ENCODE measurements around the gene ITSN1. TPM values are rescaled to one million over a fixed set of nuclear protein-coding genes. Genes with fewer than 3 reads are reported as not detected.

The ITSN1 gene
- total and polyA plus RNA-seq, 4 donors = 11.2 to 46.0 (median 19.8) TPM

GRCh38 chr21:33682992-33683627, 40.8 kb downstream of the ITSN1 start:
- TF ChIP-seq, protein P1, sequence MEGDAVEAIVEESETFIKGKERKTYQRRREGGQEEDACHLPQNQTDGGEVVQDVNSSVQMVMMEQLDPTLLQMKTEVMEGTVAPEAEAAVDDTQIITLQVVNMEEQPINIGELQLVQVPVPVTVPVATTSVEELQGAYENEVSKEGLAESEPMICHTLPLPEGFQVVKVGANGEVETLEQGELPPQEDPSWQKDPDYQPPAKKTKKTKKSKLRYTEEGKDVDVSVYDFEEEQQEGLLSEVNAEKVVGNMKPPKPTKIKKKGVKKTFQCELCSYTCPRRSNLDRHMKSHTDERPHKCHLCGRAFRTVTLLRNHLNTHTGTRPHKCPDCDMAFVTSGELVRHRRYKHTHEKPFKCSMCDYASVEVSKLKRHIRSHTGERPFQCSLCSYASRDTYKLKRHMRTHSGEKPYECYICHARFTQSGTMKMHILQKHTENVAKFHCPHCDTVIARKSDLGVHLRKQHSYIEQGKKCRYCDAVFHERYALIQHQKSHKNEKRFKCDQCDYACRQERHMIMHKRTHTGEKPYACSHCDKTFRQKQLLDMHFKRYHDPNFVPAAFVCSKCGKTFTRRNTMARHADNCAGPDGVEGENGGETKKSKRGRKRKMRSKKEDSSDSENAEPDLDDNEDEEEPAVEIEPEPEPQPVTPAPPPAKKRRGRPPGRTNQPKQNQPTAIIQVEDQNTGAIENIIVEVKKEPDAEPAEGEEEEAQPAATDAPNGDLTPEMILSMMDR (IDR thresholded peaks at IDR 0.05; ENCODE audit: control extremely low read depth, extremely low read depth) = no peak
- Histone ChIP-seq H3K9ac (ENCODE audit: insufficient read depth in 1 of 2, low read length in 2 of 2) (no peak overlapping the region), H3K4me1 (ENCODE audit: control insufficient read depth in 5 of 5, insufficient read depth in 5 of 5, low read length in 5 of 5) (peaks cover 0 to 29% (median 14%) of the 10 kb centered on the region in 5 donors), H3K36me3 (ENCODE audit: control insufficient read depth in 4 of 4, insufficient read depth in 4 of 4, low read length in 4 of 4) (peaks cover 0 to 3% (median 0%) of the 10 kb centered on the region in 4 donors), H3K27ac (ENCODE audit: low read depth in 1 of 2, low read length in 1 of 2) (peak overlapping the region in 1 of 2 donors; percentile 6), H3K9me3 (ENCODE audit: control insufficient read depth in 4 of 4, insufficient read depth in 3 of 4, low read length in 3 of 4) (no peaks in the 10 kb centered on the region), H3K4me3 (no peak overlapping the region), H3K27me3 (ENCODE audit: control insufficient read depth in 3 of 3, insufficient read depth in 3 of 3, low read length in 2 of 3) (no peaks in the 10 kb centered on the region)
- WGBS, 2 donors = 86 to 96% methylated on average over 4 of the region's 4 CpGs
- DNase-seq = no peak
- ATAC-seq (ENCODE audit: insufficient read depth, low FRiP score) = no peak

DNA sequence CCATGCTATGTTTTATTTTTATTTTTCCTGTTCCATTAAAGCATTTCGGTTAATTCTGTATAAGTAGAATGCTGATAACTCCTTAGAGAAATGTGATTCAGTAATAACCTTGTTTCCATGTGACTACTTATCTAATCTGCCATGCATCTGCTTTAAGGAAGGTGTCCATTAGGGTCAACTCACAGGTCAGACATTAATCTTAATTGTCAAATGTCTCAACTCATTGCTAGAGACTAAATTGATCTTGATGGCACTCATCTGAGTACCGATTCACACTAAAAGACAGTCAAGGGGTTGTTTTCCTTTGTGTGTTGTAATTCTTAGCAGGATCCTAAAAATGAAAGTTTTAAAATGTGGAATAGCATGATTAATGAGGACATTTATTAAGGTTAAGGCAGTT, 41.8 kb downstream of the ITSN1 start:
- WGBS, 2 donors = 83 to 85% methylated on average over 2 of the region's 2 CpGs
- TF ChIP-seq, protein P1 (IDR thresholded peaks at IDR 0.05; ENCODE audit: control extremely low read depth, extremely low read depth) = no peak

DNA sequence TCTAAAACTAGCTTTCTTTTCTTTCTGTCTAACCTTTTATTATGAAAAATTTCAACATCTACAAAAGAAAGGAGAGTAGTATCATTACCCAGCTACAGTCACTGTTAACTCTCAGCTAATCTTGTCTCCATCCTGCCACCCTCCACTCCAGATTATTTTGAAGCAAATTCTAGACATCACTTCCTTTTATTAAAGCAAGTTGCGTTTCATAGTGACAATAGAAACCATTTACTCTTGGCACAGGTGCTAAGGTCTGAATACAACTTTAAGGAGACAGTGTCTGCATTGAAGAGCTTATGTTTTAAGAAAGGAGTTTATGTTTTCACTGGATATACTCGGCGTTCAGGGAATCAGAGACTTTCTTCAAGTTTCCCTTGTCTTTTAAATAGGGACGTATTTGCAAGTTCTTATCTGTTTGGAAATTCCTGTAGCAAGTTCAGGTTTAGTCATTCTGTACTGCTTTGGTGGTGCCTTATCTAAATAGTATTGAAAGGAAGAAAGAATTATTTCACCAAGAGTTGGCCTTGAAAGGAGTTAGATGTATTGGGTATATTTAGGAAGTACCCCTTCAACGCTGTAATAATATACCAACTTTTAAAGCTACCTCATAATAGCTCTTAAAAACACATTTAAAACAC, 42.7 kb downstream of the ITSN1 start:
- Histone ChIP-seq H3K27ac (ENCODE audit: low read depth in 1 of 2, low read length in 1 of 2) (peak overlapping the region in 1 of 2 donors; percentile 29), H3K9me3 (ENCODE audit: control insufficient read depth in 4 of 4, insufficient read depth in 3 of 4, low read length in 3 of 4) (no peaks in the 10 kb centered on the region), H3K4me1 (ENCODE audit: control insufficient read depth in 5 of 5, insufficient read depth in 5 of 5, low read length in 5 of 5) (peaks cover 2 to 32% (median 16%) of the 10 kb centered on the region in 5 donors), H3K4me3 (no peak overlapping the region), H3K36me3 (ENCODE audit: control insufficient read depth in 4 of 4, insufficient read depth in 4 of 4, low read length in 4 of 4) (no peaks in the 10 kb centered on the region), H3K9ac (ENCODE audit: insufficient read depth in 1 of 2, low read length in 2 of 2) (peak overlapping the region in 1 of 2 donors; percentile 41), H3K27me3 (ENCODE audit: control insufficient read depth in 3 of 3, insufficient read depth in 3 of 3, low read length in 2 of 3) (no peaks in the 10 kb centered on the region)
- no peak for ATAC-seq (ENCODE audit: insufficient read depth, low FRiP score)
- TF ChIP-seq, protein P1 (IDR thresholded peaks at IDR 0.05; ENCODE audit: control extremely low read depth, extremely low read depth) = no peak
- no peak for DNase-seq
- WGBS, 2 donors = 44 to 72% methylated on average over 5 of the region's 5 CpGs

More for the DNA sequence above, 41.8 kb downstream of the ITSN1 start:
- H3K9me3 ChIP-seq (ENCODE audit: control insufficient read depth in 4 of 4, insufficient read depth in 3 of 4, low read length in 3 of 4) = no peaks in the 10 kb centered on the region
- no peaks in the 10 kb centered on the region for H3K36me3 ChIP-seq (ENCODE audit: control insufficient read depth in 4 of 4, insufficient read depth in 4 of 4, low read length in 4 of 4)
- H3K4me1 ChIP-seq (ENCODE audit: control insufficient read depth in 5 of 5, insufficient read depth in 5 of 5, low read length in 5 of 5) = peaks cover 0 to 32% (median 16%) of the 10 kb centered on the region in 5 donors
- no peak overlapping the region for H3K9ac ChIP-seq (ENCODE audit: insufficient read depth in 1 of 2, low read length in 2 of 2)
- no peak overlapping the region for H3K27ac ChIP-seq (ENCODE audit: low read depth in 1 of 2, low read length in 1 of 2)
- H3K4me3 ChIP-seq = no peak overlapping the region
- no peaks in the 10 kb centered on the region for H3K27me3 ChIP-seq (ENCODE audit: control insufficient read depth in 3 of 3, insufficient read depth in 3 of 3, low read length in 2 of 3)
- ATAC-seq (ENCODE audit: insufficient read depth, low FRiP score) (no peak), DNase-seq (no peak)

All from lung (tissue), 12 donors.